Endodermal cell (in vitro differentiated cells): Measurements from ENCODE around the gene CHN2. TPM values are rescaled to one million over a fixed set of nuclear protein-coding genes. Genes with fewer than 3 reads are reported as not detected.

ENCODE experiments used
- DNase-seq: peaks from one replicate; pipeline ENCODE4 v3.0.0-alpha.2; 2017
- H3K27ac ChIP-seq: 2 replicates; pipeline ENCODE4 v1.5.1; 2013; ENCODE audit warnings: mild to moderate bottlenecking, low read depth, low read length, moderate library complexity
- H3K27me3 ChIP-seq: 2 replicates; pipeline ENCODE4 v1.6.1; 2013; ENCODE audit warnings: mild to moderate bottlenecking, low read length, moderate library complexity; ENCODE audit not compliant: insufficient read depth, control insufficient read depth, poor library complexity, severe bottlenecking
- H3K36me3 ChIP-seq: 2 replicates; pipeline ENCODE4 v1.7.0; 2013; ENCODE audit warnings: mild to moderate bottlenecking, low read length, moderate library complexity; ENCODE audit not compliant: control insufficient read depth, insufficient read depth
- H3K4me1 ChIP-seq: one replicate; pipeline ENCODE4 v1.7.0; 2013; ENCODE audit warnings: low read length; ENCODE audit not compliant: control insufficient read depth, insufficient read depth
- H3K4me3 ChIP-seq: 2 replicates; pipeline ENCODE4 v1.5.1; 2013; ENCODE audit warnings: mild to moderate bottlenecking, low read length, moderate library complexity
- H3K9ac ChIP-seq: 2 replicates; pipeline ENCODE4 v1.6.1; 2013; ENCODE audit warnings: mild to moderate bottlenecking, low read length, moderate library complexity; ENCODE audit not compliant: poor library complexity, severe bottlenecking; ENCODE audit errors: extremely low read depth
- H3K9me3 ChIP-seq: 2 replicates; pipeline ENCODE4 v1.6.1; 2013; ENCODE audit warnings: mild to moderate bottlenecking, low read length, moderate library complexity; ENCODE audit not compliant: control insufficient read depth
- H3K27ac Mint-ChIP-seq: 2 replicates; pipeline ENCODE4 v1.8.0; 2020; ENCODE audit warnings: mixed read lengths
- H3K27me3 Mint-ChIP-seq: 2 replicates; pipeline ENCODE4 v1.8.0; 2021; ENCODE audit warnings: mild to moderate bottlenecking, mixed read lengths; ENCODE audit not compliant: insufficient read depth
- H3K36me3 Mint-ChIP-seq: 2 replicates; pipeline ENCODE4 v1.8.0; 2020; ENCODE audit warnings: low read depth, mixed read lengths
- H3K4me1 Mint-ChIP-seq: 2 replicates; pipeline ENCODE4 v1.8.0; 2020; ENCODE audit warnings: mixed read lengths
- H3K4me3 Mint-ChIP-seq: 2 replicates; pipeline ENCODE4 v1.8.0; 2020; ENCODE audit warnings: mild to moderate bottlenecking, moderate library complexity, mixed read lengths
- H3K9me3 Mint-ChIP-seq: 2 replicates; pipeline ENCODE4 v1.8.0; 2020; ENCODE audit warnings: mild to moderate bottlenecking, mixed read lengths
- WGBS, 2 experiments: methylation state at CpG; one replicate each; pipeline versions ENCODE4 v1.1.5 to v1.1.7; 2013; ENCODE audit warnings: missing lambda C conversion rate in 2 of 2, mixed read lengths in 1 of 2; ENCODE audit not compliant: insufficient coverage in 1 of 2, insufficient read length in 1 of 2; 5-methylcytosine and 5-hydroxymethylcytosine counted together
- total RNA-seq, 2 donors: library from RNA; stranded (reverse); fragmentation: NEBNext Ultra II Directional in 1 of 2; extraction: Animal tissue kit (Norgen Biotek cat#: 25700) in 1 of 2; gene quantifications; 2 replicates in 1 of 2; 3 replicates in 1 of 2; pipeline ENCODE4 v1.2.1, GENCODE V29; 2021
- TF ChIP-seq, protein P1 (sequence below): fragments of 200-600 bp; sonication (generic); conservative IDR thresholded peaks from 2 replicates; pipeline ENCODE4 v1.5.0; 2021; ENCODE audit warnings: antibody characterized with exemption, mild to moderate bottlenecking

Gene CHN2
- total RNA-seq, 2 donors from 2014 or later = 14.0 to 14.1 TPM

- Mint-ChIP-seq H3K9me3 (no peaks in the 10 kb centered on the region), H3K27me3 (no peaks in the 10 kb centered on the region), H3K4me3 (no peak overlapping the region), H3K4me1 (peaks cover 8% of the 10 kb centered on the region), H3K27ac (no peak overlapping the region), H3K36me3 (peaks cover 9% of the 10 kb centered on the region)
- Histone ChIP-seq H3K9ac (no peak overlapping the region), H3K27ac (no peak overlapping the region), H3K27me3 (no peaks in the 10 kb centered on the region), H3K9me3 (no peaks in the 10 kb centered on the region), H3K4me3 (no peak overlapping the region), H3K36me3 (no peaks in the 10 kb centered on the region), H3K4me1 (no peaks in the 10 kb centered on the region)
- WGBS, 2 experiments = 93 to 94% methylated on average over 5 of the region's 5 CpGs
- no peak for DNase-seq
- TF ChIP-seq, protein P1, sequence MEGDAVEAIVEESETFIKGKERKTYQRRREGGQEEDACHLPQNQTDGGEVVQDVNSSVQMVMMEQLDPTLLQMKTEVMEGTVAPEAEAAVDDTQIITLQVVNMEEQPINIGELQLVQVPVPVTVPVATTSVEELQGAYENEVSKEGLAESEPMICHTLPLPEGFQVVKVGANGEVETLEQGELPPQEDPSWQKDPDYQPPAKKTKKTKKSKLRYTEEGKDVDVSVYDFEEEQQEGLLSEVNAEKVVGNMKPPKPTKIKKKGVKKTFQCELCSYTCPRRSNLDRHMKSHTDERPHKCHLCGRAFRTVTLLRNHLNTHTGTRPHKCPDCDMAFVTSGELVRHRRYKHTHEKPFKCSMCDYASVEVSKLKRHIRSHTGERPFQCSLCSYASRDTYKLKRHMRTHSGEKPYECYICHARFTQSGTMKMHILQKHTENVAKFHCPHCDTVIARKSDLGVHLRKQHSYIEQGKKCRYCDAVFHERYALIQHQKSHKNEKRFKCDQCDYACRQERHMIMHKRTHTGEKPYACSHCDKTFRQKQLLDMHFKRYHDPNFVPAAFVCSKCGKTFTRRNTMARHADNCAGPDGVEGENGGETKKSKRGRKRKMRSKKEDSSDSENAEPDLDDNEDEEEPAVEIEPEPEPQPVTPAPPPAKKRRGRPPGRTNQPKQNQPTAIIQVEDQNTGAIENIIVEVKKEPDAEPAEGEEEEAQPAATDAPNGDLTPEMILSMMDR = no peak
Measured at GRCh38 chr7:29508608-29509007, 314.0 kb downstream of the CHN2 start.

- Histone ChIP-seq H3K27ac (no peak overlapping the region), H3K27me3 (no peaks in the 10 kb centered on the region), H3K4me1 (no peaks in the 10 kb centered on the region), H3K4me3 (no peak overlapping the region), H3K9me3 (no peaks in the 10 kb centered on the region), H3K9ac (no peak overlapping the region), H3K36me3 (no peaks in the 10 kb centered on the region)
- 95 to 100% methylated on average over 3 to 4 of the region's 4 CpGs for WGBS, 2 experiments
- DNase-seq = no peak
- H3K9me3 Mint-ChIP-seq = no peaks in the 10 kb centered on the region
- no peaks in the 10 kb centered on the region for H3K27me3 Mint-ChIP-seq
- TF ChIP-seq, protein P1 = no peak
- no peak overlapping the region for H3K4me3 Mint-ChIP-seq
- H3K36me3 Mint-ChIP-seq = peaks cover 9% of the 10 kb centered on the region
- no peak overlapping the region for H3K27ac Mint-ChIP-seq
- H3K4me1 Mint-ChIP-seq = peaks cover 8% of the 10 kb centered on the region
Measured at GRCh38 chr7:29510028-29510427, 315.5 kb downstream of the CHN2 start.

DNA sequence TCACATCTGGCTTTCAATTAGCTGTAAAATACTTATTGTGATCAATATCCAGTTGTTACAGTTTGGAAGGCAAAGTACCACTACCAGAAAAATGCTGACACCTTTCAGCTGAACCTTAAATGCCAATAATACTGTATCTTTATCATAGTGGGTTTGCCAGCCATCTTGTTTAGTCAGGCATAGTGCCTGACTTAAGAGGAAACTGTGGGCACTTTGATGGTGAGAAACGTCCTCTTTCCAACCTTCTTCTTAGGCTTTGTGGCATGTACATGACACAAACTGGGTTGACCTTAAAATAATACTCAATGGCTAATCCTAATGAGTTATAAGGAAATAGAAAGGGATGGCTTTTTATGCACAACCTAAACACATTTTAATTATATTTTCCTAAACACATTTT lies 316.8 kb downstream of the CHN2 start:
- H3K27ac Mint-ChIP-seq = no peak overlapping the region
- no peaks in the 10 kb centered on the region for H3K27me3 Mint-ChIP-seq
- TF ChIP-seq, protein P1 = no peak
- 90% methylated on average over 1 of the region's 1 CpG; no CpG with 5 or more reads in 1 of the 2 experiments for WGBS, 2 experiments
- H3K9me3 Mint-ChIP-seq = no peaks in the 10 kb centered on the region
- no peak overlapping the region for H3K4me3 Mint-ChIP-seq
- Histone ChIP-seq H3K9ac (no peak overlapping the region), H3K27me3 (no peaks in the 10 kb centered on the region), H3K4me1 (no peaks in the 10 kb centered on the region), H3K4me3 (no peak overlapping the region), H3K36me3 (no peaks in the 10 kb centered on the region), H3K27ac (no peak overlapping the region), H3K9me3 (no peaks in the 10 kb centered on the region)
- DNase-seq = no peak
- H3K36me3 Mint-ChIP-seq = peaks cover 9% of the 10 kb centered on the region
- peaks cover 8% of the 10 kb centered on the region for H3K4me1 Mint-ChIP-seq
